Colon (tissue), 2 donors: ENCODE results near the gene CNNM1.

Experiments
- FAIRE-seq: peaks from 2 replicates; lab custom pipeline; 2012; peaks lifted over from hg19 to GRCh38; lab: Jason Lieb, UNC
- donor health status: control.
- donor health status: control.

Gene CNNM1

DNA sequence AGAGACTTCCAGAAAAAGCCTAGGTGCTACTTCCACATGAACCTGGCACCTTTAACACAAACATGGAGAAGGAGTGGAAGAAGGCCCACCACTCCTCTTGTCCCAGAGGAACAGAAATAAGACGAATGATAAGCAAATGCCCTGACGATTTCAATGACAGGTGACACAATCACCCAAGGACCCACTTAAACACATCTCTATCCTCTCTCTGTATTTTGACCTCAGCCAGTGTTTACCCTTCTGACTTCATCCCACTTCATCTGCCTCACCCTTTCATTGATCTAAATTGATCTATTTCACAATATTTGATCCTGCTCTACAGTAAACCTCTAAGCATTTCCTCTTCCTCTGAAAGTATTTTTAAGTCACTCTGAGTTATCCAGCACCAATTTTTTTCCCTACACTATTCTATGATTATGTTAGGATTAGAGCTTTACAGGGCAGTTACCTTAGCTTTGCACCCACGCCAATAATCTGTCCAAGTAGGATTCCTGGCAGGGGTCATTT lies 92.1 kb downstream of the CNNM1 start:
- FAIRE-seq = no peak

DNA sequence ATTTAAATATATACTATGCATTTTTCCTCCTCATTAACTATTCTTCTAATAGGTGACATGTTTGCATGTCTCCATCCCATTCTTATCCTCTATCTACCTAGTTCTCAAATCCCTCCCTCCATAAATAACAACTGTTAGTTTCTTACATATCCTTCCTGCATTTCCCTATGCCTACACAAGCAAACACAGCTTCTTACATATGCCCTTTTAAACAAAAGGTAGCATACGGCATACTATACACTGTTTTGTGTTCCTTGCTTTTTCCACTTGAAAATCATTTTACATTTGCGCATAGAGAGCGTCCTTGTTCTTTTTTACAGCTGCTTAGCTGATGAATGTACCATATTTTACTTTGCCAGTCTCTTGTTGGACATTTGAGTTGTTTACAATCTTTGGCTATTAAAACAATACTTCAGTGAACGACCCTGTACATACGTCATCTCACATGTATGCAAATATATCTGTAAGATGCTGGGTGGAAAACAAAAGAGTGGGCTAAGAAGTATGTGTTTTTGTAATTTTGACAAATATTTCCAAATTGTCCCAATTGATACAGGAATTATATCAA lies 93.5 kb downstream of the CNNM1 start:
- no peak for FAIRE-seq

DNA sequence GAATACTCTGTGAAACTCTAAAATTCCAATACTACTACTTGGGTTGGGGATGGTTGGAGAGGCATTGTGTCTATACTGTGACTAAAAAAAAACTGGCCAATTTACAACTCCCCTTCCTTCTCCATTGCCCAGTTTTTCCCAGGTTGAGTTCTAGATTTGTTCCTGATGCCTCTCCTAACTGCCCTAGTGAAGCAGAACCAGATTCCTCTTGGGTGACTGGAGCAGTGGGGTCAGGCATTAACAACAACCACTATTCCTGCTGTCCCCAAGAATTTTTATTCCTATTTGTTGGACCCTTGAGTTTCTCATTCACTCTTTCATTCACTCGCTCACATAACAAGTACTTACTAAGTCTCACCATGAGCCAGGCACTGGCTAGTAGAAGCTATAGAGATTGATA lies 95.5 kb downstream of the CNNM1 start:
- FAIRE-seq = no peak

DNA sequence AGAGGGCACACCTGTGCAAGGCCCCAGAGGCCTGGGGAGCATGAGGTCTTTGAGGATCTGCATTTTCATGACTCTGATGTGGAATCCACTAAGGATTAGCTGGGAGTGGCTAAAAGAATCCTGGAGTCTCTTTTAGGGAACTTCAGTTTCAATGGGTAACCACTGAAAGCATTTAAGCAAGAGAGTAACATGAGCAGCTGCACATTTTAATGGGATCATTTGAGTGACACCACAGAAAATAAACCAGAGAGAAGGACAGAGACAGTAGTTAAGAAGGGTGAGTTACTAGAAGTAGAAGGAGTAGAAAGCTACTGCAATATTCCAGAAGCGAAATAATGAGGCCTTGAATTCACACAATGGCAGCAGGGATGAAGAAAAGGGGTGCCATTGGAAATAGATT lies 96.0 kb downstream of the CNNM1 start:
- no peak for FAIRE-seq

DNA sequence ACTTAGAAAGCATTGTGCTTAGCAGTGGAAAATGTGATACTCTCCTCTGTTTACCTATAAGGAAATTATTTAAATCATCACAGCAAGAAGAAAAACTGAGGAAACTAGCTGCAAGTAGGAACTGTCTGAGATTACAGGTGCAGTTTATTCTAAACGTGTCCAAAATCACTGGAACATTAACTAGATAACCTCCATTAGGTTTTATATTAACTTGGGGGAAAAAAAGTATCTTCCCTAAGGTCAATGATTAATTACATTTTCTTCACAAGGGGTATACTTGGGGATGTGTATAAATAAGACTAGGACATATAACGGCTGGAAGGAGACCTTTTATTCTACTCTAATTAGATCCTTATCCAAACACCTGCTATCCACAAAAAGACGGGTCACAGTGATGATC lies 97.5 kb downstream of the CNNM1 start:
- no peak for FAIRE-seq

DNA sequence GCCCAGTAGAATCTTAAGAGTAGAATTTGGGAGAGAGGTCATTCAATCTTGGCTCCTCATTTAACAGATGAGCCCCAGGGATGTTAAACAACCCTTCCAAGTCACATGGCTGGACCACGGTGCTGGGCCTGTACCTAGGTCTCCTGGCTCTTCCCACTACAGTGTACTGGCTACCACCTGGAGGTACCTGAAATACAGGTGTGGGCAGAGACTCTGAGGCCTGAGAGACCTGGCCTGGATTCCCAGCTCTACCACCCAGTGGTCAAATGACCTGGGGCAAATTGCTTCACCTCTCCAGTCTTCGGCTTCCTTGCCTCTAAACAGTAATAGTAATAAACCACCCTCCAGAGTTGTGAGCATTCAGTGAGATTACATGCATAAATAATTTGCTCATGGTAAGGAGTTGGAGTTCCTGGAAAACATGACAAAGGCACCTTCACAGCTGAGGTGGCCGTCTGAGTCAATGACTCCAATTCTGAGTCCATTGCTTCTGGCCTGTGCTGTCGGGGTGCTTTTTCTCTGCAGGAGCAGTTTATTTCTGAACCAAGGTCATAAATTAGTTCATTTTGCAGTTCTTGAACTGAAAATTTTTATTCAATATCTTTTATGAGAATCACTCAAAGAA lies 98.5 kb downstream of the CNNM1 start:
- FAIRE-seq = no peak

DNA sequence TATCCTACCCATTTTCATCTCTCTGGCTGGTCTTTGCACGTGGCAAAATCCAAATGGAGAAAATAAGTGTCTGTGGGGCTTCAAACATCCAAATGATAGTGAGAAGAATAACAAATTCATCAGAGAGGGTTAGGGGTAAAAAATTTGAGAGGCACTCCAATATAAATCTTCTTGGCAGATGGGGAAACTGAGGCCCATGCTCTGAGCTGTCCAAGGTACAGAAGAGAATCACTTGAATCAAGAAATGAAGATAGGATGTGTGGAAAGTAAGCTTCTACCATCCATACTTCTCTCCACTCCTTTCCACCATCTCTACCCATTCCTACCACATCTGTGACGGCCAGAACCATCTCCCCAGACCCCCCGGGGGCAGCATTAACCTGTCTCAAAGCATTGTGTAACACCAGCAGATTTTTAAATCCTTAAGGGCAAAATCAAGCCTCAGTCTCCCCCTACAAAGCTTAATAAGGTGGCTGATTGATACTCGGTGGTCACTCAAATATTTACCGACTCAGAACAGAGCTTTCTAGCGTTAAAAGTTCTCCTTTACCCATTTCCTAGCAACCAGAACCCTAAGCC lies 100.5 kb downstream of the CNNM1 start:
- FAIRE-seq = no peak

DNA sequence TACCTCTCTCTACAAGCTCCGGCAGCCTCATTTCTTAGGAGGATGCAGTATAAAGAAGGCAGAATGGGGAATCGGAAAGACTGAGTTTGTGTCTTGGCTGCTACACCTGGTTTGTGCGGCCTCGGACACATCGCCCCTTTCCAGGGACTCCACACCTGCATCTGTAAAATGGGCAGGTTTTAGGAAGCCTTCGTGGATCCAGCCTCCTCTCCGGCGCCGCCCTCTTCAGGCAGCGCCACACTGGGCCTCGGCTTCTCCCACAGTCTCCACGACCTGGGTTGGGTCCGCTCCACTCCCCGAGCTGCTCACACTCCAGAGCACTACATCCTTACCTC lies 100.9 kb downstream of the CNNM1 start:
- no peak for FAIRE-seq

DNA sequence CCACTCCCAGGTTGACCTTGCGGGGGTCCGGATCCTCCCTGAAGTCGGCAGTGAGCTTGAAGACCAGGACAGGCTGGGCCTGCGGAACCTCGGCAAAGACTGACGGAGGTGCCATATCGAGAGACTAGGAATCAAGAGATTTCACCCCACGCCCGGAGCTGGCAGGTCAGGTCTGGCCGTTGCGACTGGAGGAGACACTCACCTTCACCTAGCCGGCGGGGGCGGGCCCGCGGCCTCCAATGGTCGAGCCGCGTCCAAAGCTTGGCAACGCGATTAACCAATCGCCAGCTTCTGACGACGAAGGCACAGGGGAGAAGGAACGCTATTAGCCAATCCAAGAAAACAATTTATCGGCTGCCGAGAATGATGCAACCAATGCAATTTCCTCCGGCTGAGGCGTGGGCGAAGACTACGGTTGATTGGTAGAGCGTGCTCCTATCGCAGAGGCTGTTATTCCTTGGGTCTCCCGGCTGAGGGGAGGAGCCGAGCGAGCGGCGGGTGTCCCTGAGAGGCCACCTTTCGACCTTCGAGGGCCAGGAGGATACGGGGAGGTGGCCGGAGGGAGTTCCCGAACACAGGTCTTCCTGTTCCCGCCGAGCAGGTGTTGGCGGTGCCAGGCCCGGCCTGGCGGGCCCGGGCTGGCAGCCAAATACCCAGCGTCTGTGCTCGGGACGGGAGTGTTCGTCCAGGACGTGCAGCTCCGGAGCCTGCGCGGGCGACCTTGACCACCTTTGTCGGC lies 101.5 kb downstream of the CNNM1 start, which contains the start of gene GOT1:
TSS of gene GOT1 (minus strand) at position 174 of the 739 bp plus-strand sequence. CDS start at position 115, 59 bp downstream.
- peak; percentile 84 for FAIRE-seq

DNA sequence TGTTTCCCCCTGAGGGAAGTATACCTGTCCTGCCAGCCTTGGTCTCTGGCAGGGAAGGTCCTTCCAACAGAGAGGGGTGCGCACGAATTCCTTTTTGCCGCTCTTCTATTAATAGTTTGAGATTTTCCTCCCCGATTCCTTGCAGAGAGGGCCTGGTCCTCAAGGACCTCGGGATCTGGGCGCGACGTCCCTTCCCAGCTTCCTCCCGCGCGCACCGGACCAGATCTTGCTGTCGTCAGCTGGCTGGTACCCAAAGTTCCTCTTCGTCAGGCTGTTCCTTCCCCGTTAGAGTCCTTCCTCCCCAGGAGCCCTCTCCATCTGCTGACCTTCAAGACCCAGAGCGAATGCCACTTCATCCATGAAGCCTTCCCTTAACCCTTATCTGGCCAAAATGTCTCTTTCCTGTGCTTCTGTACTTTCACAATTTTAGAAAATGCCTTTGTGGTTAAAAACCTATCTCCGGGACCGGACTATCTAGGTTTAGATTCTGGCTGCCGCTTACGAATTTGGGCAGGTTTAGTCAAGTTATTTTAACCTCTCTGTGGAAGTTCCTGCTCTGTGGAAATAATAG lies 102.1 kb downstream of the CNNM1 start:
- FAIRE-seq = no peak

DNA sequence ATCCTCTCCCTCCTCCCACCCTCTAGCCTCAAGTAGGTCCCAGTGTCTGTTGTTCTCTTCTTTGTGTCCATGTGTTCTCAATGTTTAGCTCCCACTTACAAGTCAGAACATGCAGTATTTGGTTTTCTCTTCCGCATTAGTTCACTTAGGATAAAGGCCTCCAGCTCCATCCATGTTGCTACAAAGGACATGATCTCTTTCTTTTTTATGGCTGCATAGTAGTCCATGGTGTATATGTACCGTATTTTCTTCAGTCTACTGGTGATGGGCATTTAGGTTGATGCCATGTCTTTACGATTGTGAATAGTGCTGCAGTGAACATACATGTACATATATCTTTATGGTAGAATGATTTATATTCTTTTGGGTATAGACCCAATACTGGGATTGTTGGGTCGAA lies 102.9 kb downstream of the CNNM1 start:
- no peak for FAIRE-seq

DNA sequence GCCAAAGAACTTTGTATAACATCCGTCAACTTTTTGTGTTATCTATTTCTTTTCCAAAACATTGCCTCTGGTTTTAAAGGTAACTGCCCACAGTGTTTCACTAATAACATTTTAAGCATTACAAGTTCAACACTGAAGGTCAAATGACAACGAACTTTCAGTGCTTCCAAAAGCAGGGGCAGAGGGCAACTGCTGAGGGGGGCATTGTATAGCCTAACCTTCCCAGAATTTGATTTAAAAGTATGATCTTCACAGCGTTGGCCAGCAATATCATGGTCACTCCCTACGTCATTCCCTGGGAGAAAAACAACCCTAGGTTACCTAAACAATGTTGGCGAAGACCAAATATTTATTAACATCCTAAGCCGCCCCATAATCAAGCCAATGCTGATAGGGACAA lies 103.7 kb downstream of the CNNM1 start:
- FAIRE-seq = no peak

DNA sequence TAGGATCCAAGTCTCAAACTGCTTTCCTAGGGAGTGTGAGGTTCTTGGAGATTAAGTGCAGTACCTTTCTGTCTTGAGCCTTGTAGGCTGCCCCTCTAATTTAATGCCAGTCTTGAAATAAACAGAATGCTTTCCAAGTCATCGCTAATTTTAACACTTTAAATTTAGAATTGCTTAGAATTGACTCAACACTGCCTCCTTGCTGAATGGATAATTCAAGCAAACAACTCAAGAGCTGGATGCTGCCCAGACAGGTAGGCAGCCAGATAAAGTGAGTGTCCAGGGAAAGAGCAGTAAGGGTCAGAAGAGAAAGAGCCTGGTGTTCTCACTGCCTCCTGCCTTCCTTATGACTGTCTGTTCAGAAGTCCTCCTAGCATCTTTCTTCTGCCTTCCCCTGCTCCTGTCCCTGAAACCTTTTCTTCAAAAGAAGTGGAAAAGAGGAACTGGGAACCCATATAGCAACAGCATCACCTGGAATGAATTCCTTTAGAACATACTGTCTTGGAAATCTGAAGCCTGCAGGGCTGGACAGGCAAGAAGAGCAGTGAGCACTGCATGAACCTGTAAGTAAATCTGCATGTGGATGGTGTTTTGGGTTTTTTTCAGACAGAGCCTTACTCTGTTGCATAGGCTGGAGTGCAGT lies 104.3 kb downstream of the CNNM1 start:
- no peak for FAIRE-seq

DNA sequence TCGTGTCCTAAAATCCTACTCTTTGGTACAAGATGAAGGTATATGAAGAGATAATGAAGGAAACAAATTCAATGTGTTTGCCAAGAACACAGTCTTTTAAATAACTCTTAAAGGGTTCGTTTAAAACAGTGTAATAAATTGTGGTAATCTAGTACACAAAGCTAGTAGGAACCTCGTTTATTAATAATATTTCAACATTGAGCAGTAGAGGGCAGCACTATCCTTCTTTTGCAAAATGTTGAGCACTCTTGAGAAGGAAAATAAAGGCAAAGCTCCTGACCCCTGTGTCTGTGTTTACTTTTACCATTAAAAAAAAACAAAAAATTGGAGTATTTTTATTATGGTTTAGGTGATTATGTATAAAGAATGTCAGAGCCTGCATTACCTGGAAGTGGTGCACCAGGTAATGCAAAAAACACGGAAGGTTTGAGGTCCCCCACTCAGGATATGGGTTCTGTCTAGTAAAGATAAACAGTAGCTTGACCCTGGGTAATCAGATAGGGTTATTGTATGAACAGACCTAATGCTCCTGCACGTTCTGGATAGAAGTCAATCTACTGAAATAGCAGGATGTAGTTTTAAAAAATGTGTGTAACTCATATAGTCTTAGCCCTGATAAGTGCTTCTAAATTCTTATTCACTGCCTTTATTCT lies 107.0 kb downstream of the CNNM1 start:
- FAIRE-seq = no peak

DNA sequence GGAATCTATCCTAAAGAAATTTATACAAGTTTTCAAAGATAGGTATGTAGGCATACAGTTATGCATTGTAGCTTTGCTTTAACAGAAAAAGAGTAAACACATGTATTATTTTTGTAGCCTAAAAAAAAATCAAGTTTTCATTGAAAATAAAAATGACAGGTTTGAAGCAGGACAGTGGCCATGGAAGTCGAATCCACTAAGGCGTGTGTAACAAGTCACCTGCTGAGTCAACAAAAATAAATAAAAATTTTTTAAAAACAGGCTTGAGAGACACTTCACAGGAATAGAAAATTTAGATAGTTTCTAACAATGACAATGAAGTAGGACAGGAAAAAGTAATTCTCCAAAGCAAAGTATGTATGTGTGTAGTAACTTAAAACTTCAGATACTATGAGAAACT lies 109.7 kb downstream of the CNNM1 start:
- FAIRE-seq = no peak

DNA sequence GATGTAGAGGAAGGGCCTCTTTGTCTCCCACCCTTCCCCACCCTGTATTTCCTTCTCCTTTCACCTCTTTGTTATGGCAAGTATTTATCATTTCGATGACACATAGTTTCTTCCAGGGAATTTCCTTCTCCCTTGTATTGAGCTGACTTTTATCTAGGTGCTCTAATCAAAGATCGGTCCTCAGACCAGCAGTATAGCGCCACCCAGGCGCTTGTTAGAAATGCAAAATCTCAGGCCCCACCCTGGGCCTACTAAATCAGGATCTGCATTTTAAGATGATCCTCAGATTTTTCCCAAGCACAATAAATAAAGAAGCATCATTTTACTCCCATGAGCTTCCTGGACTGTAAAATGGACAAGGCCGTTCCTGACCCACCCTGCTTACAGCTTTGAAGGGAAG lies 113.2 kb downstream of the CNNM1 start:
- FAIRE-seq = no peak

DNA sequence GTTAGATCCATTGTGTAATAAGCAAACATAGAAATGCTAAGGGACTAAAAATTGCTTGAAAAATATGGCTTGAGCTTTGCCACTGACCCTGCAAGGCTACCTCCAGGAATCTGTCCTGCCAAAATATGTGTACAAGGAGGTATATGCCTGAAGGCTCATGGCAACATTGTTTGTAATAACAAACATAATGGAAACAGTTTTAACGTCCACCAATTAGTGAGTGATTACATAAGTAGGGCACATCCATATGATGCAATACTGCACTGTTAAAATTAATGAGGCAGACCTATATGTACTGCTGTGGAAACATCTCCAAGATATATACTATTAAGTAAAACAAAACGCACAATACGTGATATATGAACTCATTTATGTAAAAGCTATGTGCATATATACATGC lies 114.3 kb downstream of the CNNM1 start:
- no peak for FAIRE-seq
